Neural progenitor cell (in vitro differentiated cells): ENCODE data around the gene ATP10A.

ENCODE experiments used
- CTCF ChIP-seq: fragments of 200-600 bp; sonication (generic); IDR thresholded peaks from 2 replicates; pipeline ENCODE4 v1.5.1; 2017; ENCODE audit warnings: antibody characterized with exemption, mild to moderate bottlenecking
- EZH2 ChIP-seq: fragments of 200-600 bp; sonication (generic); IDR thresholded peaks from 2 replicates; pipeline ENCODE4 v1.6.1; 2017; ENCODE audit warnings: antibody characterized with exemption, mild to moderate bottlenecking, moderate library complexity
- EZH2phosphoT487 ChIP-seq: fragments of 200-600 bp; sonication (generic); IDR thresholded peaks from 2 replicates; pipeline ENCODE4 v1.6.1; 2017; ENCODE audit warnings: antibody characterized with exemption

- TF ChIP-seq EZH2 (no peak), CTCF (no peak), EZH2phosphoT487 (no peak)
These were observed 128.3 kb downstream of the ATP10A start for GRCh38 chr15:25734680-25735355.
